Type B pancreatic cell (in vitro differentiated cells): ENCODE measurements around the gene MTNR1B. TPM values are rescaled to one million over a fixed set of nuclear protein-coding genes. Genes with fewer than 3 reads are reported as not detected.

Source experiments
- DNase-seq: peaks from one replicate; pipeline ENCODE4 v3.0.0; 2021; ENCODE audit warnings: mixed read lengths; ENCODE audit not compliant: unreplicated experiment; ENCODE audit errors: extremely low spot score
- H3K27ac Mint-ChIP-seq: 2 replicates; pipeline ENCODE4 v1.8.0; 2021; ENCODE audit warnings: mild to moderate bottlenecking, mixed read lengths
- H3K27me3 Mint-ChIP-seq: 2 replicates; pipeline ENCODE4 v1.8.0; 2021; ENCODE audit warnings: mixed read lengths
- H3K36me3 Mint-ChIP-seq: 2 replicates; pipeline ENCODE4 v1.8.0; 2021; ENCODE audit warnings: mixed read lengths
- H3K4me1 Mint-ChIP-seq: one replicate; pipeline ENCODE4 v1.8.0; 2021; ENCODE audit warnings: mixed read lengths; ENCODE audit not compliant: unreplicated experiment
- H3K4me3 Mint-ChIP-seq: 2 replicates; pipeline ENCODE4 v1.8.0; 2021; ENCODE audit warnings: mild to moderate bottlenecking, mixed read lengths
- H3K9me3 Mint-ChIP-seq: 2 replicates; pipeline ENCODE4 v1.8.0; 2021; ENCODE audit warnings: mixed read lengths
- total RNA-seq: library from RNA; stranded (reverse); gene quantifications from 2 replicates; pipeline ENCODE4 v1.2.1, GENCODE V29; 2021; ENCODE audit warnings: low replicate concordance
- TF ChIP-seq, protein P1 (sequence below): fragments of 200-600 bp; sonication (generic); conservative IDR thresholded peaks from 2 replicates; pipeline ENCODE4 v1.5.0; 2021; ENCODE audit warnings: antibody characterized with exemption, mild to moderate bottlenecking

MTNR1B gene
- total RNA-seq, 1 donor from 2014 or later = not detected

DNA sequence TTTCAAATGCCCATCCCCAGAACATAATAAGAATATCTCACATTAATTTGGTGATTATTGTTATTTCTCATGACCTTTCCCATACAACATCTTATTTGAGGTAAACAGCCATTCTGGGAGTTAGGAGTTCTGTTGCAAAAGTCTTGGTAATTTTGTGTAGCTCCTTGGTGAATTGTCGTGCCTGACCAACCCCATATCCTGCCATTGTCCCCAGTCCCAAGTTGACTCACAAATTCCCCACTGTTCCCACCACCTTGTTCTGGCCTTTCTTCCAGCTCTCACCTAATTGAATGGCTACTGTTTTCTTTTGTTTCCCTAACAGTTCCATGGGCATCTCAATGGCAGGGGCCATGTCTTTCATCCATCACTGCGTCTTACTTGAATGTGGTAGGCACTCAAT lies 8.0 kb downstream of the MTNR1B start:
- Mint-ChIP-seq H3K9me3 (no peaks in the 10 kb centered on the region), H3K4me1 (no peaks in the 10 kb centered on the region), H3K27me3 (peaks cover 24% of the 10 kb centered on the region), H3K27ac (no peak overlapping the region), H3K36me3 (no peaks in the 10 kb centered on the region), H3K4me3 (no peak overlapping the region)
- TF ChIP-seq, protein P1, sequence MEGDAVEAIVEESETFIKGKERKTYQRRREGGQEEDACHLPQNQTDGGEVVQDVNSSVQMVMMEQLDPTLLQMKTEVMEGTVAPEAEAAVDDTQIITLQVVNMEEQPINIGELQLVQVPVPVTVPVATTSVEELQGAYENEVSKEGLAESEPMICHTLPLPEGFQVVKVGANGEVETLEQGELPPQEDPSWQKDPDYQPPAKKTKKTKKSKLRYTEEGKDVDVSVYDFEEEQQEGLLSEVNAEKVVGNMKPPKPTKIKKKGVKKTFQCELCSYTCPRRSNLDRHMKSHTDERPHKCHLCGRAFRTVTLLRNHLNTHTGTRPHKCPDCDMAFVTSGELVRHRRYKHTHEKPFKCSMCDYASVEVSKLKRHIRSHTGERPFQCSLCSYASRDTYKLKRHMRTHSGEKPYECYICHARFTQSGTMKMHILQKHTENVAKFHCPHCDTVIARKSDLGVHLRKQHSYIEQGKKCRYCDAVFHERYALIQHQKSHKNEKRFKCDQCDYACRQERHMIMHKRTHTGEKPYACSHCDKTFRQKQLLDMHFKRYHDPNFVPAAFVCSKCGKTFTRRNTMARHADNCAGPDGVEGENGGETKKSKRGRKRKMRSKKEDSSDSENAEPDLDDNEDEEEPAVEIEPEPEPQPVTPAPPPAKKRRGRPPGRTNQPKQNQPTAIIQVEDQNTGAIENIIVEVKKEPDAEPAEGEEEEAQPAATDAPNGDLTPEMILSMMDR = no peak
- no peak for DNase-seq

DNA sequence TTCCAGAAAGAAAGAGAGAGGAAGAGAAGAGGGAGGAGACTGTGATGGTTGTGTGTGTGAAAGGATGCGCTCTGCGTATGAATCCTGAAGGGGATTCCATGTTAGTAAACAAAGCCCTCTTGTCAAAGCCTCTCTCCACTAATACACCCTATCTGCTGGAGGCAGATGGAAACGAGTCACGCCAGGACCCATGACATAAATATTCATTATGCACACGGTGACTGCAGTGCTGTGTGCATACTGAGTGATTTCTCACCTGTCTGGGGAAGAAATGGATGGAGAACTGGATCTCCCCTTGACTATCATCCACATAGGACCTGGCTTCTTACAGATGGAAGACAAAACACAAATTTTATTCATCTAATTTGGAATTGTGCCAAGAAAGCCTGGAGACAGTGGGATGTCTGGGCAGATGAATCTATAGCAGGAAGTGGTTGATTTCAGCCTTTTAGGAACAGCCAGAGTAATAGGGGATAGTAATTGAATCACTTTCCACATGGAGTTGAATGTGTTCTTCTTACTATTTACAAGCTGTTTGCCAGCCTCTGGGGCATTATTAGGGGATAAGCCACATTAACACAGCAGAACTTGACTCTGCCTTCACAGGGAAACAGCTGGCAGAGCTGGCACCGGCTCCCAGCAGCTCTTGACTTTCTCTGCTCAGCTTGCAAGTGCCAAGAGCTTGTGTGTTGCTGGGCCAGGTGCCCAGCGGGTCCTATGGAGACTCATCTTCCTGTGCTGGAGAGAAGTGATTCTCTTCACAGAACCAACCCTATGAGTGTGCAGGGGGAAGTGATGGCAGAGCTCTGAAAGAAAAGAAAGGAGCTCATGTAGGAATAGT lies 9.0 kb downstream of the MTNR1B start:
- no peaks in the 10 kb centered on the region for H3K9me3 Mint-ChIP-seq
- no peak overlapping the region for H3K27ac Mint-ChIP-seq
- DNase-seq = no peak
- TF ChIP-seq, protein P1 = no peak
- H3K36me3 Mint-ChIP-seq = no peaks in the 10 kb centered on the region
- H3K4me3 Mint-ChIP-seq = no peak overlapping the region
- H3K27me3 Mint-ChIP-seq = peaks cover 15% of the 10 kb centered on the region
- H3K4me1 Mint-ChIP-seq = no peaks in the 10 kb centered on the region

DNA sequence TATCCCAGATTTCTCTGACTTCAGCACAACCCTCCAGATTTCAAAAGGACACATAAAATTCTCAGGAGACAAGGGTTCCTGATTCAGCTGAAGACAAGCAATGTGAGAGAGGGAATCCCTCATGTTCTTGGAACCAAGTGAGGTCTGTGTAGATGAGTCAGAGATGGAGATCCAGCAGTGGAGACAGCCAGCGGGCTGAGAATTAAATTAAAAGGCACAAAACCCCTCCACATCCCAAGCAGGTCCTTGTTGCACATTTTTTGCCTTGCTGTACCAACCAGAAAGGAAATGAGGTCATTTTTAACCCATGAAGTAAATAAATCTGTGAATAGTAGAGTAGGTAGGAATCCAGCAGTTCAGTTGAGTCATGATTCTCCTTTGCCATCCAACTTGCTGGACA lies 9.7 kb downstream of the MTNR1B start:
- Mint-ChIP-seq H3K27me3 (peaks cover 12% of the 10 kb centered on the region), H3K36me3 (no peaks in the 10 kb centered on the region), H3K4me1 (no peaks in the 10 kb centered on the region), H3K27ac (no peak overlapping the region), H3K4me3 (no peak overlapping the region), H3K9me3 (no peaks in the 10 kb centered on the region)
- DNase-seq = no peak
- TF ChIP-seq, protein P1 = no peak

DNA sequence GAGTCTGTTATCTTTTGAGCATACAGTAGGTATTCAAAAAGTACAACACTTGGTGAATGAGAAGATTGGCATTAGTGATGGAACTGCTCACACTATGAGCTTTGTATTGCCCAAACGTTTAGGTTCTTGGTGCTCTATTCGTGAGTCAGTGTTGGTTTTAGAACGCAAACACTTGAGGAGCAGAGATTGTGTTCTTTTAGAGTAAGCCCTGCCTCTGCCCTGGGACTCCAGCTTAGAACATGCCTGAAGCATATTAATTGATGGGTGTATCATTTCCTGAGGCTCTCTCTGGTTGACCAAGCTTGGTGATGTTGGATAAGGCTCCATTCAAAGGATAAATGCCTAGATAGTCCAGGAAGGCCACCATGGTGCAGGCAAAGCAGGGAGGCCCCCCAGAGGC lies 10.9 kb downstream of the MTNR1B start:
- TF ChIP-seq, protein P1 = no peak
- Mint-ChIP-seq H3K36me3 (no peaks in the 10 kb centered on the region), H3K27ac (no peak overlapping the region), H3K27me3 (peaks cover 12% of the 10 kb centered on the region), H3K4me3 (no peak overlapping the region), H3K9me3 (no peaks in the 10 kb centered on the region), H3K4me1 (no peaks in the 10 kb centered on the region)
- no peak for DNase-seq

DNA sequence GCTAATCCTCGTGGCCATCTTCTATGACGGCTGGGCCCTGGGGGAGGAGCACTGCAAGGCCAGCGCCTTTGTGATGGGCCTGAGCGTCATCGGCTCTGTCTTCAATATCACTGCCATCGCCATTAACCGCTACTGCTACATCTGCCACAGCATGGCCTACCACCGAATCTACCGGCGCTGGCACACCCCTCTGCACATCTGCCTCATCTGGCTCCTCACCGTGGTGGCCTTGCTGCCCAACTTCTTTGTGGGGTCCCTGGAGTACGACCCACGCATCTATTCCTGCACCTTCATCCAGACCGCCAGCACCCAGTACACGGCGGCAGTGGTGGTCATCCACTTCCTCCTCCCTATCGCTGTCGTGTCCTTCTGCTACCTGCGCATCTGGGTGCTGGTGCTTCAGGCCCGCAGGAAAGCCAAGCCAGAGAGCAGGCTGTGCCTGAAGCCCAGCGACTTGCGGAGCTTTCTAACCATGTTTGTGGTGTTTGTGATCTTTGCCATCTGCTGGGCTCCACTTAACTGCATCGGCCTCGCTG lies 12.1 kb downstream of the MTNR1B start:
- DNase-seq = no peak
- Mint-ChIP-seq H3K4me1 (no peaks in the 10 kb centered on the region), H3K27me3 (peaks cover 9% of the 10 kb centered on the region), H3K36me3 (no peaks in the 10 kb centered on the region), H3K27ac (no peak overlapping the region), H3K9me3 (no peaks in the 10 kb centered on the region), H3K4me3 (no peak overlapping the region)
- TF ChIP-seq, protein P1 = no peak
